Spleen (tissue), 7 donors: ENCODE data around the gene EIPR1.

Experiments
- CTCF ChIP-seq, 11 experiments: fragments of 200-600 bp in 7 of 11; fragments of 450-650 bp in 4 of 11; sonication (generic) in 4 of 11; IDR thresholded peaks in 8 of 11; conservative IDR thresholded peaks in 3 of 11; 1 replicate in 7 of 11; 2 replicates in 4 of 11; pipeline versions ENCODE4 v1.4.0 to v1.8.0; 2016 to 2021; ENCODE audit warnings: antibody characterized with exemption in 11 of 11, inconsistent platforms in 4 of 11, mild to moderate bottlenecking in 1 of 11
- POLR2A ChIP-seq, 3 donors: fragments of 450-650 bp; IDR thresholded peaks; one replicate each; pipeline ENCODE4 v1.5.1; 2017; ENCODE audit warnings: antibody characterized with exemption in 3 of 3, mild to moderate bottlenecking in 1 of 3
- POLR2AphosphoS5 ChIP-seq, 3 donors: sonication (generic); formaldehyde crosslinking; IDR thresholded peaks; one replicate each; pipeline ENCODE4 v1.5.1; 2017; ENCODE audit warnings: antibody characterized with exemption in 3 of 3
- donor health status: DM: no; HTN: no; CAD: no; lungs with moderate emphysema.
- donor health status: DM: no; HTN: no; CAD: no.
- donor health status: DM: no; HTN: no; CAD: no.

GRCh38 chr2:3145471-3146021 lies 232.1 kb downstream of the EIPR1 start:
- TF ChIP-seq CTCF (IDR thresholded peaks at IDR 0.05 in 8 of 11, conservative IDR thresholded peaks at IDR 0.05 in 3 of 11) (no peak), POLR2A (IDR thresholded peaks at IDR 0.05) (no peak), POLR2AphosphoS5 (IDR thresholded peaks at IDR 0.05) (no peak)
